ENCODE data around the gene P2RX3. TPM values are rescaled to one million over a fixed set of nuclear protein-coding genes. Genes with fewer than 3 reads are reported as not detected.

The P2RX3 gene
- total and polyA plus RNA-seq, 10 donors, result not detected

DNA sequence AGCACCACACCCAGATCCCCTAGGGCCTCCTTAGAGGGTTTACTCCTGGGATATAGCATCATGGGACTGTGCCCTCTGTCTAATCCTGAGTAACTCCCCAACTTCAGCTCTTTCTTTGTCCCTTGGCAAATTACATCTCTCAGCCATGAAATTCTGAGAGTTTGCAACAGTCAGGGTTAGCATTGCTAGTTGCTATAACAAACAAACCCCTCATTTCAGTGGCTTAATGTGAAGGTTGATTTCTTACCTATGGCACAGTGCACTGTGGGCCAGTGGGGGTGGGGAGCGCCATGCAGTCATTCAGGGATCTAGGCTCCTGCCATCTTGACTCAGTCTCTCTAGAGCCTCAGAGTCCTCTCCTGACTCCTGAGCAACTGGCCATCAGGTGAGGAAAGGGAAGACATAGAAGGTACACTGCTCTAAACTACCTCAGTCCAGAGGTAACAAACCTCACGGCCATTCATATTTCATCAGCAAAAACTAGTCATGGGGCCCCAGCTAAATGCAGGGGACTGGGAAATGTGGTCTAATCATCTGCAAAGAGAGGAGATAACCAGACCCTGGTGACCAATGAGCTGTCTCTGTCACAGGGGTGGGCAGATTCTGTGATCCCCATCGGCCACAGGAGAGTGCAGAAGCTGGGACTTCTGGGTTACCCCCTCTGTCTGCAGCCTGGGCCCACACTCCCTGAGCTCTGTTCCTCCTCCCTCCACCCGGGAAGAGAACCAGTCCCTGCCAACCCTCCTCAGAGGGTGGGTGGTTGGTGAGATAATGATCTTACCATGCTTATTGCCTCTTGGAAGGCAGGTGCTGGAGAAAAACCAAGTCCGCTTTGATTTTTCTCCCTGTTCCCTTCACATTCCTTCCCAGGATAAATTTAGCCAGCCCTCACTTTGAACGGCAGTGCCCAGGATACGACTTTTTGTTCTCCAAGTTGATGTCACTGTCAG, 25.3 kb downstream of the P2RX3 start:
- no peak for TF ChIP-seq POLR2A (IDR thresholded peaks at IDR 0.05)
- no peak for TF ChIP-seq POLR2AphosphoS5 (IDR thresholded peaks at IDR 0.05)
- TF ChIP-seq CTCF (IDR thresholded peaks at IDR 0.05 in 8 of 11, conservative IDR thresholded peaks at IDR 0.05 in 3 of 11), result no peak
- Histone ChIP-seq H3K27me3 (replicated peaks in 1 of 7) (no peaks in the 10 kb centered on the region), H3K36me3 (no peaks in the 10 kb centered on the region), H3K4me1 (peaks cover 0 to 2% (median 0%) of the 10 kb centered on the region in 6 donors), H3K4me3 (no peak overlapping the region), H3K9me3 (no peaks in the 10 kb centered on the region), H3K27ac (no peak overlapping the region)
- no peak for DNase-seq
- intact Hi-C loops (cut with DNase I; ENCODE audit: low total_unique reads), result no loop called here
- WGBS, 5 donors, result 71 to 82% (median 73%) methylated on average over 7 of the region's 7 CpGs

DNA sequence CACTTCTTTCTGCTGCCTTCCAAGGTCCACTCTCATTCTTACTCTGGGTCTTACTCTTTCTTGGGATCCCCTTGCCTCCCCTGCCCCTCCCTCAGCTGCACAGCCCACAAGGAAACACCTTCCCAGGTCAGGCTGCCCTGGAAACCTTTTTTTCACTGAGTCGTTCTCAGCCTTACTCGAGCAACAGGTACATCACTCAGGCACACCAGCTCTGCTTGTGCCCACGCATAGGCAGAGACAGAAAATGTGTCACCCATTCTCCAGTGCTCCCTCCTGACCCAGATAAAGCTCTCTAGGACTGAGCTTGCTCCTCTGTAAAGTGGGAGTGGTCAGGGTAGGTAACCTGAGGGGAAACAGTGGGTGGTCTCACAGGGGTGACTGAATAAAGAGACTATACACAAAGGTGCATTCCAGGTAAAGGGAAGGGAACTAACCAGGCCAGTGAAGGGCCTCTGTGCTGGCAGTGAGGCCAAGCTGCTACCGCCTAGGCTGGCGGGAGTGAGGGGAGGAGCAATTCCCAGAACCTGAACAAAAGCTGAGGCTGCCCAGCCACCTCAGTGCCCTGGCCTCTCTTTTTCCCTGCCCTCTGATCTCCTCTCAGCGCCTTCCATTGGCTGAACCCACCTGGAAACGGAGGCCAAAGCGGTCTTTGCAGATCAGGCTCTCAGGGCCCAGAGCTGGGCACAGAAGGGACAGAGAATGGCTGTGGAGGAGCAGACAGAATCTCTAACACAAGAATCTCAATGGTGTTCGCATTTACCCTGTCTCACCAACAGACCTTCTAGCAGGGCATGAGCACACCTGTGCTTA, 26.9 kb downstream of the P2RX3 start:
- Histone ChIP-seq H3K27ac (no peak overlapping the region), H3K4me3 (no peak overlapping the region), H3K4me1 (peaks cover 0 to 11% (median 0%) of the 10 kb centered on the region in 6 donors), H3K27me3 (replicated peaks in 1 of 7) (no peaks in the 10 kb centered on the region), H3K9me3 (no peaks in the 10 kb centered on the region), H3K36me3 (no peaks in the 10 kb centered on the region)
- 75 to 87% (median 84%) methylated on average over 9 of the region's 9 CpGs for WGBS, 5 donors
- no peak for DNase-seq
- TF ChIP-seq POLR2A (IDR thresholded peaks at IDR 0.05), result no peak
- TF ChIP-seq POLR2AphosphoS5 (IDR thresholded peaks at IDR 0.05), result no peak
- no peak for TF ChIP-seq CTCF (IDR thresholded peaks at IDR 0.05 in 8 of 11, conservative IDR thresholded peaks at IDR 0.05 in 3 of 11)
- intact Hi-C loops (cut with DNase I; ENCODE audit: low total_unique reads), result no loop called here

- DNase-seq, result no peak
- Histone ChIP-seq H3K27me3 (replicated peaks in 1 of 7) (no peaks in the 10 kb centered on the region), H3K36me3 (no peaks in the 10 kb centered on the region), H3K9me3 (no peaks in the 10 kb centered on the region), H3K4me3 (no peak overlapping the region), H3K4me1 (peaks cover 0 to 11% (median 0%) of the 10 kb centered on the region in 6 donors), H3K27ac (no peak overlapping the region)
- WGBS, 5 donors, result 37 to 59% (median 52%) methylated on average over 10 to 19 of the region's 19 CpGs
- TF ChIP-seq CTCF (IDR thresholded peaks at IDR 0.05 in 8 of 11, conservative IDR thresholded peaks at IDR 0.05 in 3 of 11) (no peak), POLR2AphosphoS5 (IDR thresholded peaks at IDR 0.05) (no peak), POLR2A (IDR thresholded peaks at IDR 0.05) (no peak)
- intact Hi-C loops (cut with DNase I; ENCODE audit: low total_unique reads), result no loop called here
These were observed 30.1 kb downstream of the P2RX3 start for GRCh38 chr11:57368106-57368844.

Data from spleen (tissue), 11 donors.